A673 (cell line): Measurements from ENCODE around the gene RHOF.

Source experiments
- CTCF ChIP-seq: fragments of 300-800, 200-600 bp; sonication (generic); conservative IDR thresholded peaks from 2 replicates; pipeline ENCODE4 v1.5.1; 2017; ENCODE audit warnings: low read depth, mild to moderate bottlenecking, antibody characterized with exemption, low read length, moderate library complexity, mixed read lengths
- EZH2 ChIP-seq: fragments of 200-600 bp; sonication (generic); IDR thresholded peaks from 2 replicates; pipeline ENCODE4 v1.6.1; 2017; ENCODE audit warnings: borderline replicate concordance, low read depth, mild to moderate bottlenecking, mixed read lengths, antibody characterized with exemption, low read length; ENCODE audit not compliant: poor library complexity, severe bottlenecking

- TF ChIP-seq CTCF (no peak), EZH2 (no peak)
Measured at GRCh38 chr12:121786440-121786825, 7.1 kb downstream of the RHOF start.
